Osteocyte (in vitro differentiated cells): ENCODE results near the gene KLHDC8B. TPM values are rescaled to one million over a fixed set of nuclear protein-coding genes. Genes with fewer than 3 reads are reported as not detected.

Experiments used
- DNase-seq: peaks from one replicate; pipeline ENCODE4 v3.0.0; 2021; ENCODE audit warnings: mixed read lengths; ENCODE audit not compliant: unreplicated experiment; ENCODE audit errors: extremely low spot score
- H3K27ac Mint-ChIP-seq: one replicate; pipeline ENCODE4 v1.8.0; 2021; ENCODE audit warnings: mild to moderate bottlenecking, mixed read lengths; ENCODE audit not compliant: unreplicated experiment
- H3K27me3 Mint-ChIP-seq: one replicate; pipeline ENCODE4 v1.8.0; 2021; ENCODE audit warnings: mixed read lengths; ENCODE audit not compliant: unreplicated experiment
- H3K36me3 Mint-ChIP-seq: one replicate; pipeline ENCODE4 v1.8.0; 2021; ENCODE audit warnings: mixed read lengths; ENCODE audit not compliant: unreplicated experiment
- H3K4me1 Mint-ChIP-seq: one replicate; pipeline ENCODE4 v1.8.0; 2021; ENCODE audit warnings: mixed read lengths; ENCODE audit not compliant: unreplicated experiment
- H3K4me3 Mint-ChIP-seq: one replicate; pipeline ENCODE4 v1.8.0; 2021; ENCODE audit warnings: mild to moderate bottlenecking, moderate library complexity, mixed read lengths; ENCODE audit not compliant: unreplicated experiment
- H3K9me3 Mint-ChIP-seq: one replicate; pipeline ENCODE4 v1.8.0; 2021; ENCODE audit warnings: mixed read lengths; ENCODE audit not compliant: unreplicated experiment
- CTCF ChIP-seq: fragments of 200-600 bp; sonication (generic); IDR thresholded peaks from 2 replicates; pipeline ENCODE4 v1.5.0; 2021; ENCODE audit warnings: antibody characterized with exemption, mild to moderate bottlenecking, moderate library complexity
- long read RNA-seq: library from polyadenylated mRNA; unstranded; transcript quantifications from one replicate; pipeline ENCODE4 v2.0.0, GENCODE V29; 2021
- total RNA-seq: library from RNA; stranded (reverse); gene quantifications from 2 replicates; pipeline ENCODE4 v1.2.1, GENCODE V29; 2021

Gene KLHDC8B
- total RNA-seq: 17.9 and 20.4 TPM in 2 replicates
- long read RNA-seq, transcript KLHDC8B-201 (6 exons, 1,959 nt): major isoform, 22 of 33 reads
- long read RNA-seq, partial matches to known transcripts: 0 of 33 reads
- long read RNA-seq, other reads (novel, unspliced or antisense): 11 of 33 reads

GRCh38 chr3:49171119-49171774 lies at the start of gene KLHDC8B:
Gene KLHDC8B (plus strand): TSS chr3:49171598. CDS start chr3:49172770, 1,172 bp downstream.
- Mint-ChIP-seq H3K4me3 (peak within 1 kb of the TSS; percentile 77), H3K27me3 (no peaks in the 10 kb centered on the region), H3K4me1 (peaks cover 37% of the 10 kb centered on the region), H3K36me3 (peaks cover 8% of the 10 kb centered on the region), H3K9me3 (no peaks in the 10 kb centered on the region), H3K27ac (peak within 1 kb of the TSS; percentile 90)
- DNase-seq: peak; percentile 94
- peak; percentile 98 for TF ChIP-seq CTCF

- Mint-ChIP-seq H3K4me1 (peaks cover 10% of the 10 kb centered on the region), H3K9me3 (no peaks in the 10 kb centered on the region), H3K4me3 (no peak overlapping the region), H3K27ac (peak overlapping the region; percentile 88), H3K36me3 (peaks cover 25% of the 10 kb centered on the region), H3K27me3 (no peaks in the 10 kb centered on the region)
- no peak for TF ChIP-seq CTCF
- DNase-seq: no peak
Observed at GRCh38 chr3:49122022-49122421, 49.4 kb upstream of the KLHDC8B start.

- Mint-ChIP-seq H3K36me3 (peaks cover 25% of the 10 kb centered on the region), H3K4me1 (peaks cover 10% of the 10 kb centered on the region)
Observed at GRCh38 chr3:49122451-49122850, 48.9 kb upstream of the KLHDC8B start.

GRCh38 chr3:49122886-49123545 lies 48.4 kb upstream of the KLHDC8B start:
- no peaks in the 10 kb centered on the region for H3K9me3 Mint-ChIP-seq
- TF ChIP-seq CTCF: no peak

More at GRCh38 chr3:49122451-49122850, 48.9 kb upstream of the KLHDC8B start:
- Mint-ChIP-seq H3K27ac (no peak overlapping the region), H3K9me3 (no peaks in the 10 kb centered on the region), H3K27me3 (no peaks in the 10 kb centered on the region), H3K4me3 (no peak overlapping the region)
- DNase-seq: no peak
- no peak for TF ChIP-seq CTCF

GRCh38 chr3:49123687-49124086 lies 47.7 kb upstream of the KLHDC8B start:
- Mint-ChIP-seq H3K36me3 (peaks cover 26% of the 10 kb centered on the region), H3K4me1 (peaks cover 10% of the 10 kb centered on the region), H3K27me3 (no peaks in the 10 kb centered on the region), H3K4me3 (no peak overlapping the region), H3K27ac (no peak overlapping the region), H3K9me3 (no peaks in the 10 kb centered on the region)
- no peak for TF ChIP-seq CTCF
- no peak for DNase-seq

More at GRCh38 chr3:49122886-49123545, 48.4 kb upstream of the KLHDC8B start:
- no peaks in the 10 kb centered on the region for H3K27me3 Mint-ChIP-seq
- peaks cover 10% of the 10 kb centered on the region for H3K4me1 Mint-ChIP-seq
- no peak for DNase-seq
- H3K4me3 Mint-ChIP-seq: no peak overlapping the region
- peaks cover 23% of the 10 kb centered on the region for H3K36me3 Mint-ChIP-seq
- H3K27ac Mint-ChIP-seq: no peak overlapping the region
